Neural cell (in vitro differentiated cells): ENCODE measurements around the gene TNNT3.

Experiments used
- EZH2 ChIP-seq: fragments of 200-600, 300-800 bp; shearing (Covaris generic), sonication (generic); IDR thresholded peaks from 2 replicates; pipeline ENCODE4 v1.6.1; 2014; ENCODE audit warnings: antibody characterized with exemption, low read length, borderline replicate concordance, mild to moderate bottlenecking; ENCODE audit not compliant: insufficient read depth, poor library complexity, severe bottlenecking
- MXI1 ChIP-seq: fragments of 450-650 bp; conservative IDR thresholded peaks from 2 replicates; pipeline ENCODE4 v1.6.1; 2014; ENCODE audit warnings: antibody characterized with exemption, mild to moderate bottlenecking; ENCODE audit not compliant: poor library complexity, severe bottlenecking
- TF ChIP-seq, protein P1 (sequence below): fragments of 450-650 bp; IDR thresholded peaks from 2 replicates; pipeline ENCODE4 v1.5.1; 2014; ENCODE audit warnings: antibody characterized with exemption, mild to moderate bottlenecking, moderate library complexity; ENCODE audit not compliant: poor library complexity, severe bottlenecking
- TF ChIP-seq, protein P2 (sequence below): IDR thresholded peaks from 2 replicates; pipeline ENCODE4 v1.6.1; 2012; ENCODE audit warnings: borderline replicate concordance

DNA sequence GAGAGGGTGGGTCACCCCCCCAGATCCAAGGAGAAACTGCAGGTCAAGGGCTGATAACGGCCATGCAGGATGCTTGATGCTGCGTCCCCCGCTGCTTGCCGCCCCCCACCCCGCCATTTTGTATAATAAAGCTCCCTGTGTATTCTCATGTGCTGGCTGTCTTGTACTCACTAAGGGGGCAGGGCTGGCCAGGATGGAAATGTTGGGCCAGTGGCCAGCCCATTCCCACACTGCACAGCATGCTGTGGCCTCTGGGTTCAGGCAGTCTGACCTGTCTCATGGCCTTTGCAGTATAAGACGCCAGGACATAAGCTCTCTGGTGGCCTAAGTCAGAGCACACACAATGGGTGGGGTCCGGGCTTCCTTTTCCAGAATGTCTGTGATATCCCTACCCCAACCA, 27.4 kb upstream of the TNNT3 start:
- TF ChIP-seq MXI1 (no peak), EZH2 (no peak)
- TF ChIP-seq, protein P1, sequence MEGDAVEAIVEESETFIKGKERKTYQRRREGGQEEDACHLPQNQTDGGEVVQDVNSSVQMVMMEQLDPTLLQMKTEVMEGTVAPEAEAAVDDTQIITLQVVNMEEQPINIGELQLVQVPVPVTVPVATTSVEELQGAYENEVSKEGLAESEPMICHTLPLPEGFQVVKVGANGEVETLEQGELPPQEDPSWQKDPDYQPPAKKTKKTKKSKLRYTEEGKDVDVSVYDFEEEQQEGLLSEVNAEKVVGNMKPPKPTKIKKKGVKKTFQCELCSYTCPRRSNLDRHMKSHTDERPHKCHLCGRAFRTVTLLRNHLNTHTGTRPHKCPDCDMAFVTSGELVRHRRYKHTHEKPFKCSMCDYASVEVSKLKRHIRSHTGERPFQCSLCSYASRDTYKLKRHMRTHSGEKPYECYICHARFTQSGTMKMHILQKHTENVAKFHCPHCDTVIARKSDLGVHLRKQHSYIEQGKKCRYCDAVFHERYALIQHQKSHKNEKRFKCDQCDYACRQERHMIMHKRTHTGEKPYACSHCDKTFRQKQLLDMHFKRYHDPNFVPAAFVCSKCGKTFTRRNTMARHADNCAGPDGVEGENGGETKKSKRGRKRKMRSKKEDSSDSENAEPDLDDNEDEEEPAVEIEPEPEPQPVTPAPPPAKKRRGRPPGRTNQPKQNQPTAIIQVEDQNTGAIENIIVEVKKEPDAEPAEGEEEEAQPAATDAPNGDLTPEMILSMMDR = no peak
- TF ChIP-seq, protein P2, sequence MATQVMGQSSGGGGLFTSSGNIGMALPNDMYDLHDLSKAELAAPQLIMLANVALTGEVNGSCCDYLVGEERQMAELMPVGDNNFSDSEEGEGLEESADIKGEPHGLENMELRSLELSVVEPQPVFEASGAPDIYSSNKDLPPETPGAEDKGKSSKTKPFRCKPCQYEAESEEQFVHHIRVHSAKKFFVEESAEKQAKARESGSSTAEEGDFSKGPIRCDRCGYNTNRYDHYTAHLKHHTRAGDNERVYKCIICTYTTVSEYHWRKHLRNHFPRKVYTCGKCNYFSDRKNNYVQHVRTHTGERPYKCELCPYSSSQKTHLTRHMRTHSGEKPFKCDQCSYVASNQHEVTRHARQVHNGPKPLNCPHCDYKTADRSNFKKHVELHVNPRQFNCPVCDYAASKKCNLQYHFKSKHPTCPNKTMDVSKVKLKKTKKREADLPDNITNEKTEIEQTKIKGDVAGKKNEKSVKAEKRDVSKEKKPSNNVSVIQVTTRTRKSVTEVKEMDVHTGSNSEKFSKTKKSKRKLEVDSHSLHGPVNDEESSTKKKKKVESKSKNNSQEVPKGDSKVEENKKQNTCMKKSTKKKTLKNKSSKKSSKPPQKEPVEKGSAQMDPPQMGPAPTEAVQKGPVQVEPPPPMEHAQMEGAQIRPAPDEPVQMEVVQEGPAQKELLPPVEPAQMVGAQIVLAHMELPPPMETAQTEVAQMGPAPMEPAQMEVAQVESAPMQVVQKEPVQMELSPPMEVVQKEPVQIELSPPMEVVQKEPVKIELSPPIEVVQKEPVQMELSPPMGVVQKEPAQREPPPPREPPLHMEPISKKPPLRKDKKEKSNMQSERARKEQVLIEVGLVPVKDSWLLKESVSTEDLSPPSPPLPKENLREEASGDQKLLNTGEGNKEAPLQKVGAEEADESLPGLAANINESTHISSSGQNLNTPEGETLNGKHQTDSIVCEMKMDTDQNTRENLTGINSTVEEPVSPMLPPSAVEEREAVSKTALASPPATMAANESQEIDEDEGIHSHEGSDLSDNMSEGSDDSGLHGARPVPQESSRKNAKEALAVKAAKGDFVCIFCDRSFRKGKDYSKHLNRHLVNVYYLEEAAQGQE = no peak
